GM18520 (cell line): Measurements from ENCODE around the gene MCHR1.

Experiments
- ATAC-seq: cut with Tn5 transposase; IDR thresholded peaks from one replicate; pipeline ENCODE4 v1.9.1; 2021; ENCODE audit not compliant: unreplicated experiment

The MCHR1 gene

DNA sequence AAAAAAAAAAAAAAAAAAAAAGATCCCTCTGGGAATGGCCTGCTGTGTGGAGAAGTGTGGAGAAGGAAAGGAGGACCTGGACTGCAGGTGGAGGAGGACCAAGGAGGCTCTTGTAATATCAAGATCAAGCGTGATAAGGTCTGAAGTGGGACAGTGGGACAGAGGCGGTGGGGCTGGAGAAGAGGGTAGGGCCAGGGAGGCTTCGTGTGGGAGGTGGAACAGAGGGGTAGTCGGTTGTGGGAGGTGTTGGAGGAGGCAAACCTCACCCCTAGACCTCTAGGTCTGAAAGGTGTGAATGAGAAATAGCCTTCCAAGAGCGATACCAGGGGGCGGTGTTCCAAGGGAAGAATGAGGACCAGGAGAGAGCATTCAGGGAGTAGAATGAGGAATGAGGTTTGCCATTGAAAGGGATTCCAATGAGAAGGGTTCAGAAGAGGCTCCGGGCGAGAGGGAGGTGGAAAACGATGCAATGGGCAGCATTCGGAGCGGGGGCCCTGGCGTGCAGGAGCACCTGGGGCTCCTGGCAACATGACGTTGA lies 44.2 kb downstream of the MCHR1 start:
- no peak for ATAC-seq

DNA sequence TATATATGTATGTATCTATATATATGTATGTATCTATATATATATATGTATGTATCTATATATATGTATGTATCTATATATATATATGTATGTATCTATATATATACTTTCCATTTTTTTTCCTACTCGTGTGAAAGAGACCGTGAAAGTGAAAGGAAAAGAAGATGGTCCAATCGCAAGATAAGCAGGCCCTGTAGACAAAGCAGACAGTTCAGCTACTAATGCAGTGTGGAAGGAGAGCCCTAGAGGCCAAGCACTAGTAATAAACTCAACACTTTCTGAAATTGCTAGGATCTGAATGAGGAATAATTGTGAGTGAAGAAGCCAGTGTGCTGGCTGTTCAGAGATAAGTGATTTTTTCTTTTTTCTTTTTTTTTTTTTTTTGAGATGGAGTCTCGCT lies 47.2 kb downstream of the MCHR1 start:
- ATAC-seq = no peak

GRCh38 chr22:40727070-40727963 lies 48.0 kb downstream of the MCHR1 start:
- ATAC-seq = no peak

GRCh38 chr22:40727964-40728615 lies 48.8 kb downstream of the MCHR1 start:
- no peak for ATAC-seq

DNA sequence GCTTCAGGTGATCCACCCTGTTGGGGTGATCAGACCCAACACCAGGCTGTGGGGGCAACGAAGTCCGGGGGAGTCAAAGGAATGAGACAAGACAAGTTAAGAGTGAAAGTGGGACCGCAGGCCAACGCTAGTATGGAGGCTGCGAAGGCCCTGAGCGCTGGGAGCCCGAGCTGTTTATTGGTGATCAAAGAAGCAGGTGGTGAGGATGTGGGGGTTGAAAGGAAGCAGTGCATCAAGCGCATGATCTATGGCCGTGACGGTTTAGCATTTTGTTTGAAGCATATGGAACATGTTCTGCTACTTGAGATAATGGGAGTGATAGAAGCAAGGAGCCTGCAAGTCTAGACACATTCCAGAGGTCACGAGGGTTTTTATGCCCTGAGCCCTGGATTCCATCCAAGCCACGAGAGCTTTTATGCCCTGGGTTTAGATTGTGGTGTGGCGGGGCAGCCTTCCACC lies 49.5 kb downstream of the MCHR1 start:
- no peak for ATAC-seq

- no peak for ATAC-seq
These were observed 50.0 kb downstream of the MCHR1 start for GRCh38 chr22:40729284-40729683.
